K562 (cell line): Measurements from ENCODE around the gene DHODH. TPM values are rescaled to one million over a fixed set of nuclear protein-coding genes. Genes with fewer than 3 reads are reported as not detected.

Experiments
- CREB1 ChIP-seq, 2 experiments: sonication (generic) in 1 of 2; formaldehyde crosslinking in 1 of 2; IDR thresholded peaks; 2 replicates each; pipeline versions ENCODE4 v1.6.1 to v1.8.0; 2012 to 2022; ENCODE audit warnings: inconsistent platforms in 1 of 2, mild to moderate bottlenecking in 1 of 2, missing genetic modification reagents in 1 of 2, moderate library complexity in 1 of 2
- CUX1 ChIP-seq: fragments of 200-800 bp; sonication (Bioruptor generic); IDR thresholded peaks from 2 replicates; pipeline ENCODE4 v1.6.1; 2016; ENCODE audit warnings: missing genetic modification characterization, missing compliant biosample characterization
- ETS2 ChIP-seq: IDR thresholded peaks from 2 replicates; pipeline ENCODE4 v1.6.1; 2016; ENCODE audit warnings: borderline replicate concordance, missing genetic modification characterization, mild to moderate bottlenecking, moderate library complexity, missing compliant biosample characterization; ENCODE audit not compliant: poor library complexity, severe bottlenecking
- FOXJ2 ChIP-seq: fragments of 200-800 bp; sonication (Bioruptor generic); IDR thresholded peaks from 2 replicates; pipeline ENCODE4 v1.6.1; 2016; ENCODE audit warnings: missing genetic modification characterization, missing compliant biosample characterization
- JUN ChIP-seq, 2 experiments: sonication (generic) in 1 of 2; formaldehyde crosslinking in 1 of 2; IDR thresholded peaks; 2 replicates each; pipeline versions ENCODE4 v1.6.1 to v1.8.0; 2012 to 2022; ENCODE audit warnings: borderline replicate concordance in 2 of 2, mild to moderate bottlenecking in 2 of 2, improper control_type of control experiment in 1 of 2, low read depth in 1 of 2, low read length in 1 of 2, missing genetic modification reagents in 1 of 2
- KAT7 ChIP-seq: sonication (generic); formaldehyde crosslinking; IDR thresholded peaks from 2 replicates; pipeline ENCODE4 v1.8.0; 2022; ENCODE audit warnings: missing genetic modification reagents, mild to moderate bottlenecking, borderline replicate concordance
- MXD1 ChIP-seq: fragments of 250-450 bp; sonication (Bioruptor Pico); IDR thresholded peaks from 2 replicates; pipeline ENCODE4 v1.8.0; 2021; ENCODE audit warnings: borderline replicate concordance, mild to moderate bottlenecking, moderate library complexity; ENCODE audit not compliant: poor library complexity, severe bottlenecking
- MYNN ChIP-seq, 2 experiments: sonication (generic); formaldehyde crosslinking in 1 of 2; IDR thresholded peaks; 2 replicates each; pipeline versions ENCODE4 v1.5.0 to v1.6.1; 2016 to 2020; ENCODE audit warnings: antibody characterized with exemption in 1 of 2, missing genetic modification reagents in 1 of 2
- TCF7 ChIP-seq: sonication (generic); IDR thresholded peaks from 2 replicates; pipeline ENCODE4 v1.6.1; 2016; ENCODE audit warnings: antibody characterized with exemption, borderline replicate concordance
- ZNF184 ChIP-seq: sonication (generic); formaldehyde crosslinking; IDR thresholded peaks from 2 replicates; pipeline ENCODE4 v1.5.0; 2020; ENCODE audit warnings: missing genetic modification reagents
- ZNF316 ChIP-seq: fragments of 450-650 bp; IDR thresholded peaks from 2 replicates; pipeline ENCODE4 v1.6.1; 2016
- ZNF354B ChIP-seq: fragments of 250-450 bp; sonication (Bioruptor Pico); IDR thresholded peaks from 2 replicates; pipeline ENCODE4 v1.4.0; 2020
- ZNF445 ChIP-seq: fragments of 250-450 bp; sonication (Bioruptor Pico); IDR thresholded peaks from 2 replicates; pipeline ENCODE4 v1.4.0; 2020; ENCODE audit warnings: low read depth, mild to moderate bottlenecking, moderate library complexity
- ZNF592 ChIP-seq: fragments of 450-650 bp; IDR thresholded peaks from 2 replicates; pipeline ENCODE4 v1.6.1; 2017; ENCODE audit warnings: antibody characterized with exemption, mild to moderate bottlenecking
- polyA plus RNA-seq, 8 experiments: library from polyadenylated mRNA; depleted of rRNA in 4 of 8; stranded (reverse) in 5 of 8; unstranded in 3 of 8; fragments of >200 nt; fragmentation: Nextera tagmentation in 2 of 8; fragmentation: Illumina TruSeq in 1 of 8; extraction: Ambion mirVana in 2 of 8; extraction: Trizol in 1 of 8; gene quantifications; 2 replicates each; pipeline versions ENCODE4 v1.2.1 to v1.2.3, GENCODE V29; 2011 to 2014; ENCODE audit warnings: inconsistent platforms in 1 of 8, missing spikeins in 1 of 8
- total RNA-seq, 7 experiments: library from RNA; depleted of rRNA in 6 of 7; stranded (reverse); fragments of >200 nt in 6 of 7; fragmentation: Illumina TruSeq in 2 of 7; extraction: Trizol in 2 of 7; gene quantifications; 2 replicates each; pipeline versions ENCODE4 v1.2.1 to v1.2.3, GENCODE V29; 2011 to 2021; ENCODE audit warnings: low replicate concordance in 1 of 7

DHODH gene
- total and polyA plus RNA-seq, 9 of the 15 experiments (the other 6 are each of a cell fraction or from before 2014, with no cell fraction given) = 4.3 to 19.9 (median 12.7) TPM

- TF ChIP-seq CUX1 (CRISPR knock-in tag) = no peak
- no peak for TF ChIP-seq ZNF354B (CRISPR knock-in tag)
- no peak for TF ChIP-seq ZNF184 (CRISPR knock-in tag)
- TF ChIP-seq KAT7 (CRISPR knock-in tag) = no peak
- TF ChIP-seq JUN (IDR thresholded peaks at IDR 0.05; ENCODE audit: borderline replicate concordance, low read depth, low read length) = no peak
- peak; percentile 77; the same call in 1 of the 2 replicates for TF ChIP-seq JUN (CRISPR knock-in tag; IDR thresholded peaks at IDR 0.05; ENCODE audit: borderline replicate concordance)
- TF ChIP-seq MXD1 = peak; percentile 47
- TF ChIP-seq ETS2 (tag) = no peak
- TF ChIP-seq ZNF445 = no peak
- no peak for TF ChIP-seq ZNF592
- TF ChIP-seq ZNF316 = no peak
- 0 out of 2 replicates have a peak, but pooled peaks have one; percentile 6 for TF ChIP-seq MYNN (IDR thresholded peaks at IDR 0.05)
- no peak for TF ChIP-seq MYNN (CRISPR knock-in tag; IDR thresholded peaks at IDR 0.05)
- TF ChIP-seq CREB1 (IDR thresholded peaks at IDR 0.05) = peak; percentile 55
- peak; percentile 68 for TF ChIP-seq CREB1 (CRISPR knock-in tag; IDR thresholded peaks at IDR 0.05)
- TF ChIP-seq FOXJ2 (tag) = no peak
- no peak for TF ChIP-seq TCF7
These were observed at the start of gene DHODH (continued) for GRCh38 chr16:72008424-72009216.
